Fibroblast of peridontal ligament (primary cell): ENCODE results near the gene DDX41.

Experiments used
- DNase-seq: peaks from one replicate; pipeline ENCODE4 v3.0.0-alpha.2; 2010; ENCODE audit errors: extremely low read depth

The DDX41 gene

GRCh38 chr5:177468685-177469628, 47.8 kb downstream of the DDX41 start:
- no peak for DNase-seq

- no peak for DNase-seq
These were observed 48.5 kb downstream of the DDX41 start for GRCh38 chr5:177468329-177468684.

- DNase-seq: no peak
These were observed 49.3 kb downstream of the DDX41 start for GRCh38 chr5:177467436-177467835.

GRCh38 chr5:177466861-177467260, 49.9 kb downstream of the DDX41 start:
- no peak for DNase-seq

GRCh38 chr5:177465044-177465443, 51.7 kb downstream of the DDX41 start:
- DNase-seq: no peak

- DNase-seq: no peak
These were observed 54.6 kb downstream of the DDX41 start for GRCh38 chr5:177462021-177462670.
